Mucosa of rectum (tissue), 2 donors: ENCODE measurements around the gene NCOA1.
"Not testable (repeated sequence)": the region's sequence is repeated elsewhere in the genome, so short reads cannot be mapped to it uniquely, and the experiment has no call there.

Experiments
- H3K27ac ChIP-seq, 2 donors: one replicate each; pipeline ENCODE4 v1.7.0; 2013; ENCODE audit warnings: inconsistent platforms in 2 of 2, low read depth in 2 of 2, low read length in 2 of 2
- H3K27me3 ChIP-seq, 2 donors: one replicate each; pipeline ENCODE4 v1.7.0; 2013; ENCODE audit warnings: low read length in 2 of 2; ENCODE audit not compliant: control insufficient read depth in 2 of 2, insufficient read depth in 2 of 2
- H3K36me3 ChIP-seq, 2 donors: one replicate each; pipeline ENCODE4 v1.7.0; 2013; ENCODE audit warnings: low read length in 2 of 2; ENCODE audit not compliant: control insufficient read depth in 2 of 2, insufficient read depth in 2 of 2
- H3K4me1 ChIP-seq, 2 donors: one replicate each; pipeline ENCODE4 v1.7.0; 2013; ENCODE audit warnings: low read length in 2 of 2, mild to moderate bottlenecking in 1 of 2; ENCODE audit not compliant: control insufficient read depth in 2 of 2, insufficient read depth in 2 of 2
- H3K4me3 ChIP-seq, 2 donors: one replicate each; pipeline ENCODE4 v1.7.0; 2013; ENCODE audit warnings: low read length in 2 of 2
- H3K9ac ChIP-seq, 2 donors: one replicate each; pipeline ENCODE4 v1.7.0; 2013; ENCODE audit warnings: low read length in 2 of 2, low read depth in 1 of 2, mild to moderate bottlenecking in 1 of 2
- H3K9me3 ChIP-seq, 2 donors: one replicate each; pipeline ENCODE4 v1.7.0; 2013; ENCODE audit warnings: low read length in 2 of 2; ENCODE audit not compliant: control insufficient read depth in 2 of 2
- donor health status: healthy.
- donor health status: Normal muscosa, but diverticular disease.

The NCOA1 gene

DNA sequence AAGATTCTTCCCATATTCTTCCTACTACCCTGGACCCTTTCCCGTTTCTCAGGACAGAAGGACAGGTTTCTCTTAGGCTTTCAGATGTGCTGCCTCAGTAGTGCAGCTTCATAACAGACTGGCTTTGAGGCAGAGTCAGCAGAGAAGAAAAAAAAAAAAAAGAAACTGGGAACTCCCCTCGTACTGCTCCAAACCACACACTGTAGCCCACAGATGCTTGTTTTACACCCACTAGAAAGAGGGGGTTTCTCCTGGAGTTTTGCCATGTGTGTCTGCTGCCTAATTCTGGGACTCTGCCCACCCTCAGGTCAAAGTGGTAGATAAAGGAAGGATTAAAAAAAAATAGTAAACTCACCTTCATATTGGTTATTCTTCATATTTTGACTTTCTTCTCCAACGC, 95.9 kb downstream of the NCOA1 start:
- no peaks in the 10 kb centered on the region for H3K27me3 ChIP-seq
- H3K9me3 ChIP-seq = no peaks in the 10 kb centered on the region
- H3K27ac ChIP-seq = no peak overlapping the region
- H3K36me3 ChIP-seq = peaks cover 0 to 3% of the 10 kb centered on the region in 2 donors
- H3K4me3 ChIP-seq = no peak overlapping the region
- H3K9ac ChIP-seq = no peak overlapping the region
- H3K4me1 ChIP-seq = no peaks in the 10 kb centered on the region

- no peaks in the 10 kb centered on the region for H3K27me3 ChIP-seq
- no peaks in the 10 kb centered on the region for H3K9me3 ChIP-seq
- no peak overlapping the region for H3K27ac ChIP-seq
- no peak overlapping the region for H3K9ac ChIP-seq
- H3K36me3 ChIP-seq = peaks cover 0 to 3% of the 10 kb centered on the region in 2 donors
- no peak overlapping the region for H3K4me3 ChIP-seq
- no peaks in the 10 kb centered on the region for H3K4me1 ChIP-seq
These were observed 97.2 kb downstream of the NCOA1 start for GRCh38 chr2:24588294-24588693.

- Histone ChIP-seq H3K36me3 (peaks cover 0 to 3% of the 10 kb centered on the region in 2 donors), H3K27ac (no peak overlapping the region), H3K27me3 (no peaks in the 10 kb centered on the region), H3K4me3 (no peak overlapping the region), H3K9me3 (no peaks in the 10 kb centered on the region), H3K4me1 (no peaks in the 10 kb centered on the region), H3K9ac (no peak overlapping the region)
These were observed 101.5 kb downstream of the NCOA1 start for GRCh38 chr2:24592441-24593100.

DNA sequence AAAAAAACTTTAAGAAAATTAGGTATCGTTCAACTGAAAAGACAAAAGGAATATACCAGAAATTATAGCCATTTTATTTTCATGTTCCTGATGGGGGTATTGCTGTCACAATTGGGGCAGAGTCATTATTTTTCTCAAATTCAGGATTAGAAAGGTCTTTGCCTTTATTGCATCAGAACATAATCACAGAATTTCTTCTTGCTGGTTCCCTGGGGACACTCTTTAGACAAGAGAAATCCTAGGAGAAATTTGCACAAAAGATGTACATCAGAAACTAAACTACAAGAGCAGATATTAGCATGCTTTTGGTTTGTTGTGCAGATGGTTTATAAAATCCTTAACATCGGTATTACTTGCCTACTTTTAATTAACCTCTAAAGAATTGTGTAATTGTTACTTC, 103.2 kb downstream of the NCOA1 start:
- Histone ChIP-seq H3K27ac (no peak overlapping the region), H3K9me3 (no peaks in the 10 kb centered on the region)

DNA sequence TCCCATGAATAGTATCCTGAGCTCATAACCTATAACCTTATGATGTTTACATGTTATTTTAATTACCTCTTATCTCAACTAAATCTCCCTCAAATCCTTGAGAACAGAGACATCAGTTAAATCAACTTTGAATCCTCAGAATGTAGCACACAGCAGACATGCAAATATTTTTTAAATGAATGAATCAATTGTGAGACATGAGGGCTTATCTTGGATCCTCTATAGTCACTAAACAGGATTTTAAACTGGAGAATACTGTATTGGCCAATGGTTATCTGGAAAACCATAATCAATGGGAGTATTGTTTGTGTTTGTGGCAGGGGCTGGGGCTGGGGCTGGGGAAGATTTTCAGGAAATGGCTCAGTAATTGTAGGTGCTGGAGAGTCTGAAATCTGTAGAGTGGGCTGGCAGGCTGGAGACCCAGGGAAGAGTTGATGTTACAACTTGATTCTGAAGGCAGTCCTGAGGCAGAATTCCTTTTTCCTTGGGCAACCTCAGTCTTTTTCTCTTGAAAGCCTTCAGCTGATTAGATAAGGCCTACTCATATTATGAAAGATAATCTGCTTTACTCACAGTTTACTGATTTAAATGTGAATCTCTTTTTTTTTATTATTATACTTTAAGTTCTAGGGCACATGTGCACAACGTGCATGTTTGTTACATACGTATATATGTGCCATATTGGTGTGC, 106.3 kb downstream of the NCOA1 start:
- H3K27me3 ChIP-seq = no peaks in the 10 kb centered on the region
- no peak overlapping the region for H3K4me3 ChIP-seq
- no peaks in the 10 kb centered on the region for H3K36me3 ChIP-seq
- H3K27ac ChIP-seq = no peak overlapping the region
- no peaks in the 10 kb centered on the region for H3K4me1 ChIP-seq
- no peak overlapping the region for H3K9ac ChIP-seq
- H3K9me3 ChIP-seq = no peaks in the 10 kb centered on the region

More for the DNA sequence above, 103.2 kb downstream of the NCOA1 start:
- Histone ChIP-seq H3K36me3 (peaks cover 0 to 3% of the 10 kb centered on the region in 2 donors), H3K9ac (no peak overlapping the region), H3K4me3 (no peak overlapping the region), H3K27me3 (no peaks in the 10 kb centered on the region), H3K4me1 (no peaks in the 10 kb centered on the region)

- H3K4me1 ChIP-seq, H3K27ac ChIP-seq, H3K4me3 ChIP-seq, H3K9ac ChIP-seq, H3K9me3 ChIP-seq, H3K27me3 ChIP-seq, H3K36me3 ChIP-seq: not testable (repeated sequence)
These were observed 109.1 kb downstream of the NCOA1 start for GRCh38 chr2:24600140-24600539.

DNA sequence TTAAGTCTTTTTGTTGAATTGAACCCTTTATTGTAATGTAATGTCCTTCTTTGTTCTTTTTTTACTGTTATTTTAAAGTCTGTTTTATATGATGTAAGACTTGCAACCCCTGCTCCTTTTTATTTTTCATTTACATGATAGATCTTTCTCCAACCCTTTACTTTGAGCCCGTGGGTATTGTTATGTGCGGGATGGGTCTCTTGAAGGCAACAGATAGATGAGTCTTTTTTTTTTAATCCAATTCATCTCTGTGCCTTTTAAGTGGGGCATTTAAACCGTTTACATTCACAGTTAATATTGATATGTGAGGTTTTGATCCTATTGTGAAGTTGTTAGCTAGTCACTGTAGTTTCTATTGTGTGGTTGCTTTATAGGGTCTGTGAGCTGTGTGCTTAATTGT, 120.6 kb downstream of the NCOA1 start:
- Histone ChIP-seq H3K27ac (no peak overlapping the region), H3K4me3 (no peak overlapping the region), H3K36me3 (no peaks in the 10 kb centered on the region), H3K9me3 (no peaks in the 10 kb centered on the region), H3K4me1 (no peaks in the 10 kb centered on the region), H3K27me3 (no peaks in the 10 kb centered on the region), H3K9ac (no peak overlapping the region)

GRCh38 chr2:24613154-24613814, 122.2 kb downstream of the NCOA1 start:
- H3K9me3 ChIP-seq = no peaks in the 10 kb centered on the region
- no peak overlapping the region for H3K9ac ChIP-seq
- no peaks in the 10 kb centered on the region for H3K27me3 ChIP-seq
- H3K36me3 ChIP-seq = no peaks in the 10 kb centered on the region
- no peak overlapping the region for H3K27ac ChIP-seq
- no peak overlapping the region for H3K4me3 ChIP-seq
- H3K4me1 ChIP-seq = no peaks in the 10 kb centered on the region

- no peak overlapping the region for H3K9ac ChIP-seq
- H3K27ac ChIP-seq = no peak overlapping the region
- no peaks in the 10 kb centered on the region for H3K27me3 ChIP-seq
- H3K4me3 ChIP-seq = no peak overlapping the region
- H3K9me3 ChIP-seq = no peaks in the 10 kb centered on the region
- H3K4me1 ChIP-seq = no peaks in the 10 kb centered on the region
- no peaks in the 10 kb centered on the region for H3K36me3 ChIP-seq
These were observed 125.6 kb downstream of the NCOA1 start for GRCh38 chr2:24616616-24617015.

DNA sequence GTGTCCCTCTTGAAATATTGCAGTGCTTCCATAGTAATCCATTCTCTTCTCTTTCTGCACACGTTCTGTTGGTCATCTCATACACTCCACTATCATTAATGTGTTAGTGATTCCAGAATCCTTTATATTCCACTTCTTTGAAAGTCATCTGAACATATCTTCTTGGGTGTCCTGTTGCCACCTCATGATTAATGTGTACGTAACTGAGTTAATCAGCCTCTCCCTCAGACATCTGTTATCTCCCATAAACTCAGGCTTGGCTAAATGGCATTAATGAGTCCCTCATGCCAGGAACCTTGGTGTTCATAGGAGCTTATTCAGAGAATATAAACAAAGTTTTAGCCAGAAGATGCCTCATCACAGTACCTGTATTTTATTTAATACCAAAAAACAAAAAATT, 126.4 kb downstream of the NCOA1 start:
- Histone ChIP-seq H3K27me3 (no peaks in the 10 kb centered on the region), H3K27ac (no peak overlapping the region), H3K9me3 (no peaks in the 10 kb centered on the region), H3K4me1 (no peaks in the 10 kb centered on the region), H3K9ac (no peak overlapping the region), H3K36me3 (no peaks in the 10 kb centered on the region), H3K4me3 (no peak overlapping the region)
